H9 (cell line): Measurements from ENCODE around the gene ALDOA. TPM values are rescaled to one million over a fixed set of nuclear protein-coding genes. Genes with fewer than 3 reads are reported as not detected.

Experiments used
- DNase-seq: peaks from one replicate; pipeline ENCODE4 v3.0.0-alpha.2; 2017
- H2AFZ ChIP-seq: one replicate; pipeline ENCODE4 v1.6.1; 2013; ENCODE audit warnings: mild to moderate bottlenecking, low read length, control low read depth, moderate library complexity
- H2AK5ac ChIP-seq: 2 replicates; pipeline ENCODE4 v1.6.1; 2013; ENCODE audit warnings: low read length, control low read depth, mixed read lengths; ENCODE audit not compliant: insufficient read length
- H2BK120ac ChIP-seq: one replicate; pipeline ENCODE4 v1.6.1; 2013; ENCODE audit warnings: low read depth, mild to moderate bottlenecking, low read length, control low read depth, inconsistent platforms; ENCODE audit not compliant: poor library complexity, severe bottlenecking
- H2BK12ac ChIP-seq: 2 replicates; pipeline ENCODE4 v1.6.1; 2013; ENCODE audit warnings: low read length, control low read depth, mixed read lengths, low read depth; ENCODE audit not compliant: insufficient read length
- H2BK15ac ChIP-seq: 2 replicates; pipeline ENCODE4 v1.6.1; 2013; ENCODE audit warnings: low read depth, low read length, control low read depth
- H2BK20ac ChIP-seq: one replicate; pipeline ENCODE4 v1.6.1; 2013; ENCODE audit warnings: low read depth, mild to moderate bottlenecking, low read length, control low read depth, inconsistent platforms; ENCODE audit not compliant: poor library complexity, severe bottlenecking
- H2BK5ac ChIP-seq: 2 replicates; pipeline ENCODE4 v1.6.1; 2013; ENCODE audit warnings: low read length, control low read depth, mixed read lengths; ENCODE audit not compliant: insufficient read length
- H3K14ac ChIP-seq: 2 replicates; pipeline ENCODE4 v1.6.1; 2013; ENCODE audit warnings: low read length, control low read depth; ENCODE audit not compliant: insufficient read depth
- H3K18ac ChIP-seq: 2 replicates; pipeline ENCODE4 v1.6.1; 2013; ENCODE audit warnings: low read depth, mild to moderate bottlenecking, mixed read lengths, low read length, control low read depth; ENCODE audit not compliant: insufficient read length
- H3K23ac ChIP-seq: 2 replicates; pipeline ENCODE4 v1.6.1; 2013; ENCODE audit warnings: low read length, control low read depth, mixed read lengths, low read depth; ENCODE audit not compliant: insufficient read length
- H3K23me2 ChIP-seq: 2 replicates; pipeline ENCODE4 v1.6.1; 2013; ENCODE audit warnings: low read depth, mild to moderate bottlenecking, mixed read lengths, low read length, control low read depth; ENCODE audit not compliant: insufficient read length, poor library complexity, severe bottlenecking
- H3K27ac ChIP-seq: 2 replicates; pipeline ENCODE4 v1.5.1; 2013; ENCODE audit warnings: low read length, control low read depth, mixed read lengths, low read depth; ENCODE audit not compliant: insufficient read length
- H3K27me3 ChIP-seq: 2 replicates; pipeline ENCODE4 v1.6.1; 2013; ENCODE audit warnings: low read length, control low read depth, inconsistent platforms; ENCODE audit not compliant: insufficient read depth
- H3K4ac ChIP-seq: 2 replicates; pipeline ENCODE4 v1.6.1; 2013; ENCODE audit warnings: low read depth, mild to moderate bottlenecking, control low read depth, inconsistent platforms, low read length, moderate library complexity
- H3K4me1 ChIP-seq: 2 replicates; pipeline ENCODE4 v1.6.1; 2013; ENCODE audit warnings: low read length, control low read depth, inconsistent platforms; ENCODE audit not compliant: insufficient read depth
- H3K4me2 ChIP-seq: 2 replicates; pipeline ENCODE4 v1.6.1; 2013; ENCODE audit warnings: low read length, control low read depth, mixed read lengths; ENCODE audit not compliant: insufficient read length, insufficient read depth
- H3K56ac ChIP-seq: 2 replicates; pipeline ENCODE4 v1.6.1; 2013; ENCODE audit warnings: low read depth, mild to moderate bottlenecking, mixed read lengths, low read length, control low read depth; ENCODE audit not compliant: insufficient read length
- H3K79me1 ChIP-seq: 2 replicates; pipeline ENCODE4 v1.6.1; 2013; ENCODE audit warnings: low read depth, mild to moderate bottlenecking, moderate library complexity, low read length, control low read depth, inconsistent platforms; ENCODE audit not compliant: insufficient read depth, poor library complexity, severe bottlenecking
- H3K79me2 ChIP-seq: 2 replicates; pipeline ENCODE4 v1.6.1; 2013; ENCODE audit warnings: low read length, control low read depth, inconsistent platforms; ENCODE audit not compliant: insufficient read depth
- H3K9ac ChIP-seq: 2 replicates; pipeline ENCODE4 v1.6.1; 2013; ENCODE audit warnings: low read length, control low read depth, mixed read lengths; ENCODE audit not compliant: insufficient read length; ENCODE audit errors: extremely low read depth
- H3K9me3 ChIP-seq: one replicate; pipeline ENCODE4 v1.6.1; 2013; ENCODE audit warnings: low read depth, low read length, inconsistent platforms; ENCODE audit not compliant: control insufficient read depth
- H3T11ph ChIP-seq: one replicate; pipeline ENCODE4 v1.6.1; 2013; ENCODE audit warnings: mild to moderate bottlenecking, low read length, control low read depth, inconsistent platforms
- H4K20me1 ChIP-seq: one replicate; pipeline ENCODE4 v1.6.1; 2013; ENCODE audit not compliant: control insufficient read depth, insufficient read length, insufficient read depth
- H4K5ac ChIP-seq: 2 replicates; pipeline ENCODE4 v1.6.1; 2013; ENCODE audit warnings: low read depth, mild to moderate bottlenecking, mixed read lengths, low read length, control low read depth; ENCODE audit not compliant: insufficient read length
- H4K8ac ChIP-seq: replicated peaks from 2 replicates; pipeline ENCODE4 v1.6.1; 2013; ENCODE audit warnings: low read length, control low read depth, mixed read lengths, low read depth; ENCODE audit not compliant: insufficient read length
- H4K91ac ChIP-seq: 2 replicates; pipeline ENCODE4 v1.6.1; 2013; ENCODE audit warnings: low read depth, mild to moderate bottlenecking, moderate library complexity, mixed read lengths, low read length, control low read depth; ENCODE audit not compliant: insufficient read length
- H3K27ac Mint-ChIP-seq, 3 experiments: 2 replicates in 2 of 3; 3 replicates in 1 of 3; pipeline ENCODE4 v1.8.0; 2020 to 2021; ENCODE audit warnings: mixed read lengths in 3 of 3, mild to moderate bottlenecking in 1 of 3, moderate library complexity in 1 of 3
- H3K27me3 Mint-ChIP-seq: 2 replicates; pipeline ENCODE4 v1.8.0; 2021; ENCODE audit warnings: low read depth, mild to moderate bottlenecking, moderate library complexity, mixed read lengths
- H3K36me3 Mint-ChIP-seq, 3 experiments: 2 replicates in 2 of 3; 3 replicates in 1 of 3; pipeline ENCODE4 v1.8.0; 2020 to 2021; ENCODE audit warnings: low read depth in 3 of 3, mixed read lengths in 3 of 3; ENCODE audit not compliant: insufficient read depth in 1 of 3
- H3K4me1 Mint-ChIP-seq, 2 experiments: 2 replicates each; pipeline ENCODE4 v1.8.0; 2020; ENCODE audit warnings: mixed read lengths in 2 of 2
- H3K4me3 Mint-ChIP-seq, 2 experiments: 2 replicates in 1 of 2; 3 replicates in 1 of 2; pipeline ENCODE4 v1.8.0; 2020 to 2021; ENCODE audit warnings: mild to moderate bottlenecking in 2 of 2, mixed read lengths in 2 of 2, moderate library complexity in 1 of 2
- H3K9me3 Mint-ChIP-seq, 2 experiments: 2 replicates in 1 of 2; 3 replicates in 1 of 2; pipeline ENCODE4 v1.8.0; 2020; ENCODE audit warnings: mild to moderate bottlenecking in 2 of 2, mixed read lengths in 2 of 2, moderate library complexity in 1 of 2
- CTCF ChIP-seq: fragments of 200-600 bp; sonication (generic); conservative IDR thresholded peaks from 3 replicates; pipeline ENCODE4 v1.8.0; 2021; ENCODE audit warnings: antibody characterized with exemption, mild to moderate bottlenecking
- WGBS: extraction: QIAGEN DNeasy Blood & Tissue Kit; methylation state at CpG from one replicate; pipeline ENCODE4 v1.1.7; 2013; ENCODE audit warnings: missing lambda C conversion rate, low lambda C conversion rate, mixed read lengths; ENCODE audit not compliant: insufficient read length; ENCODE audit errors: extremely low coverage; 5-methylcytosine and 5-hydroxymethylcytosine counted together
- total RNA-seq: library from RNA; stranded (reverse); gene quantifications from 2 replicates; pipeline ENCODE4 v1.2.1, GENCODE V29; 2021

Gene ALDOA
- total RNA-seq, 1 experiment from 2014 or later: 1,356 TPM

GRCh38 chr16:30025156-30025555, 40.4 kb upstream of the ALDOA start:
- peaks cover 11% of the 10 kb centered on the region for H3K23me2 ChIP-seq
- no peak overlapping the region for H3K9ac ChIP-seq
- H3K79me1 ChIP-seq: no peaks in the 10 kb centered on the region
- no peak overlapping the region for H3K18ac ChIP-seq
- H2BK5ac ChIP-seq: no peak overlapping the region
- WGBS: no CpG with 5 or more reads among the region's 20 CpGs
- no peak overlapping the region for H3K23ac ChIP-seq
- no peak for TF ChIP-seq CTCF
- H3K79me2 ChIP-seq: no peaks in the 10 kb centered on the region; the same call in 1 of the 2 replicates
- H2BK20ac ChIP-seq: no peak overlapping the region
- H3K27ac ChIP-seq: no peak overlapping the region
- no peaks in the 10 kb centered on the region for H3K9me3 ChIP-seq
- H4K8ac ChIP-seq: no peak overlapping the region
- H2AFZ ChIP-seq: no peak overlapping the region
- H3K4ac ChIP-seq: no peak overlapping the region
- DNase-seq: no peak
- 0 out of 7 replicates have a peak overlapping the region, but pooled peaks of 1 of the 3 experiments have one; percentile 43 for H3K27ac Mint-ChIP-seq
- no peak overlapping the region for H3T11ph ChIP-seq
- H3K14ac ChIP-seq: no peak overlapping the region
- no peaks in the 10 kb centered on the region for H3K27me3 ChIP-seq
- H3K56ac ChIP-seq: no peak overlapping the region
- no peaks in the 10 kb centered on the region; a peak in 1 of 5 replicates for H3K9me3 Mint-ChIP-seq
- no peak overlapping the region for H2AK5ac ChIP-seq
- no peak overlapping the region for H2BK15ac ChIP-seq
- H4K20me1 ChIP-seq: no peaks in the 10 kb centered on the region
- H4K5ac ChIP-seq: no peak overlapping the region
- no peak overlapping the region for H3K4me3 Mint-ChIP-seq
- H3K4me1 Mint-ChIP-seq: peaks cover 14 to 30% of the 10 kb centered on the region in 2 experiments
- no peak overlapping the region for H2BK12ac ChIP-seq
- no peaks in the 10 kb centered on the region; the same call in 1 of the 2 replicates for H3K27me3 Mint-ChIP-seq
- H3K4me2 ChIP-seq: no peak overlapping the region
- no peak overlapping the region for H4K91ac ChIP-seq
- peaks cover 6 to 16% (median 10%) of the 10 kb centered on the region in 3 experiments; a peak in 5 of 7 replicates for H3K36me3 Mint-ChIP-seq
- H3K4me1 ChIP-seq: peaks cover 3% of the 10 kb centered on the region; the same call in 1 of the 2 replicates
- H2BK120ac ChIP-seq: no peak overlapping the region
